T-helper 1 cell treated with Interleukin-12 subunit alpha and Interleukin-12 subunit beta and Interleukin-4 antibody, amounts not matched to agents 30 μg/mL and 1 μg/mL, for 36 hours (primary cell): ENCODE data around the gene SYNJ1.
"Not testable (repeated sequence)": the region's sequence is repeated elsewhere in the genome, so short reads cannot be mapped to it uniquely, and the experiment has no call there.

ENCODE experiments used
- H3K27ac Mint-ChIP-seq: one replicate; pipeline ENCODE4 v1.8.0; 2021; ENCODE audit warnings: mild to moderate bottlenecking, mixed read lengths
- H3K27me3 Mint-ChIP-seq: one replicate; pipeline ENCODE4 v1.8.0; 2021; ENCODE audit warnings: low read depth, mixed read lengths
- H3K36me3 Mint-ChIP-seq: one replicate; pipeline ENCODE4 v1.8.0; 2021; ENCODE audit warnings: low read depth, mixed read lengths
- H3K4me1 Mint-ChIP-seq: one replicate; pipeline ENCODE4 v1.8.0; 2021; ENCODE audit warnings: low read depth, mixed read lengths
- H3K4me3 Mint-ChIP-seq: one replicate; pipeline ENCODE4 v1.8.0; 2021; ENCODE audit warnings: mild to moderate bottlenecking, moderate library complexity, mixed read lengths
- H3K9me3 Mint-ChIP-seq: one replicate; pipeline ENCODE4 v1.8.0; 2021; ENCODE audit warnings: mixed read lengths

Gene SYNJ1

GRCh38 chr21:32717851-32718316 is 9.9 kb downstream of the SYNJ1 start:
- Mint-ChIP-seq H3K9me3 (no peaks in the 10 kb centered on the region), H3K27ac (no peak overlapping the region), H3K4me1 (peaks cover 15% of the 10 kb centered on the region), H3K27me3 (no peaks in the 10 kb centered on the region), H3K4me3 (no peak overlapping the region), H3K36me3 (peaks cover 37% of the 10 kb centered on the region)

DNA sequence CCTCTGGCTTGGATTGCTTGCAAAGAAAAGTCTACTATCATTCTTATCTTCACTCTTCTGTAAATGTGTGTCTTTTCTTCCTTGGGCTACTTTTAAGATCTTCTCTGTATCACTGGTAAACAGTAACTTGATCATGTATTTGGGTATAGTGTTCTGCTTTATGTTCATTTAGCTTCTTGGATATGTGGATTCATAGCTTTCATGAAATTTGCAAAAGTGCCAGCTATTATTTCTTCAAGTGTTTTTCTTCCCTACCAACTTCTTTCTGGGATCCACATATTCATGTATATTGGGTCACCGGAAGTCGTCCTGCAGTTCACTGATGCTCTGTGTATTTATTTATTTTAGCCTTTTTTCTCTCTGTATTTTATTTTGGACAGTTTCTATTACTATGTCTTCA is 11.3 kb downstream of the SYNJ1 start:
- H3K36me3 Mint-ChIP-seq, result peaks cover 33% of the 10 kb centered on the region
- H3K27me3 Mint-ChIP-seq, result no peaks in the 10 kb centered on the region
- H3K27ac Mint-ChIP-seq, result no peak overlapping the region
- H3K9me3 Mint-ChIP-seq, result no peaks in the 10 kb centered on the region
- no peak overlapping the region for H3K4me3 Mint-ChIP-seq
- peaks cover 28% of the 10 kb centered on the region for H3K4me1 Mint-ChIP-seq

GRCh38 chr21:32713726-32714125 is 14.1 kb downstream of the SYNJ1 start:
- Mint-ChIP-seq H3K4me1 (peaks cover 26% of the 10 kb centered on the region), H3K9me3 (no peaks in the 10 kb centered on the region), H3K27ac (no peak overlapping the region), H3K4me3 (no peak overlapping the region), H3K27me3 (no peaks in the 10 kb centered on the region), H3K36me3 (peaks cover 22% of the 10 kb centered on the region)

DNA sequence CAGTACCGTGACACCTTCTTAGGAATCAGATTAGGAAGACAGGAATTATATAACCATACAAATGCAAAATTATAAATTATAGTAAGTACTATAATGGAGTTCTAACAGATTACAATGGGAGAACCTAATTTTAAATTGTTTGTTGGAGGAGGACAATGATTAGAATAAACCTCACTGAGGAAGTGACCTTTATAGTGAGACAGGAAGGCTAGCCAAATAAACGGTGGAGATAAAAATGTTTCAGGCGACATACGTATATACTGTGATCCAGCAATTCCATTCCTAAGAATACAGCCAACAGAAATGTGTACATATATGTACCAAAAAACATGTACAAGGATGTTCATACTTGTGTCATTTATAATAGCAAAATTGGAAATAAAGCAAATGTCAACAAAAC is 15.2 kb downstream of the SYNJ1 start:
- Mint-ChIP-seq H3K4me1 (peaks cover 26% of the 10 kb centered on the region), H3K36me3 (peaks cover 19% of the 10 kb centered on the region), H3K9me3 (no peaks in the 10 kb centered on the region), H3K27ac (no peak overlapping the region), H3K27me3 (no peaks in the 10 kb centered on the region), H3K4me3 (no peak overlapping the region)

DNA sequence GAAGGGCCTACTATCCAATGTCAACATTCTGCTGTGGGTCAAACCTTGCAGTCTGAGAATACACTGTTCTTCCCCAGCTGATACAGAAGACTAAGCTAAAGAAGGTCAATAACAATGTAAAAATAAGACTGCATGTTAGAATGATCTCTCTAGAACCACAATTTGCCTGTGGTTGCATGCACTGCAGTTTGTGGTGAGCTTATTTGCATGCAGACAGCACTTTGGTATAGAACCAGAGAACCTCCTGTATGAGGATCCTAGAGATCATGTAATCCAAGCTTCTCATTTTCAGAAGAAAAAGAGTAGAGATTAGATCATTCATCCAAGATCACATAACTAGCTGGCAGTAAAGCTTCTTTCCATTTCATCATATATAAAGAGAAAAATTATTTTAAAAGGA is 15.8 kb downstream of the SYNJ1 start:
- no peaks in the 10 kb centered on the region for H3K27me3 Mint-ChIP-seq
- peaks cover 25% of the 10 kb centered on the region for H3K4me1 Mint-ChIP-seq
- no peak overlapping the region for H3K4me3 Mint-ChIP-seq
- no peaks in the 10 kb centered on the region for H3K9me3 Mint-ChIP-seq
- H3K27ac Mint-ChIP-seq, result peak overlapping the region; percentile 26
- peaks cover 13% of the 10 kb centered on the region for H3K36me3 Mint-ChIP-seq

GRCh38 chr21:32710987-32711386 is 16.8 kb downstream of the SYNJ1 start:
- Mint-ChIP-seq H3K9me3 (no peaks in the 10 kb centered on the region), H3K4me1 (peaks cover 22% of the 10 kb centered on the region), H3K27ac (no peak overlapping the region), H3K4me3 (no peak overlapping the region), H3K27me3 (no peaks in the 10 kb centered on the region), H3K36me3 (peaks cover 8% of the 10 kb centered on the region)

- no peaks in the 10 kb centered on the region for H3K27me3 Mint-ChIP-seq
- peaks cover 8% of the 10 kb centered on the region for H3K36me3 Mint-ChIP-seq
- no peak overlapping the region for H3K27ac Mint-ChIP-seq
- peaks cover 22% of the 10 kb centered on the region for H3K4me1 Mint-ChIP-seq
- H3K9me3 Mint-ChIP-seq, result no peaks in the 10 kb centered on the region
- H3K4me3 Mint-ChIP-seq, result no peak overlapping the region
These were observed 17.6 kb downstream of the SYNJ1 start for GRCh38 chr21:32710069-32710784.

DNA sequence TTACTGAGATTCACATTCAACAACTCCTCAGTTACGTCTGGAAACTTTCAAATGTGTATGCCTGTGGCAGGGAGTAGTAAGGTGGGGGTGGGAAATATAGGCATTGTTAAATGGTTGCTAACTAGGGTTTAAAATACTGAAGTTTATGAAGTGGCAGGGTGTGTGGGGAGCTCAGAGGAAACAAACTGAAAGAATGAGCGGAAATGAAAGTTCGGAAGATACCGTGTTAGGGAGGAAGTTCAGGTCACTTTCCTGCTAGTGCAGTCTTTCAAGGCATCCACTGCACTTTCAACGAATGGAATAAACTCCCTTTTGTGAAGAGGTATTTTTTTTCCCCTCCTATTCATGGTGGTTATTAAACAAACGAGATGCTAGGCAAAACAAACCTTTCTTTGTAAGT is 19.7 kb downstream of the SYNJ1 start:
- Mint-ChIP-seq H3K36me3 (peaks cover 4% of the 10 kb centered on the region), H3K27ac (no peak overlapping the region)

GRCh38 chr21:32705901-32706300 is 21.9 kb downstream of the SYNJ1 start:
- H3K9me3 Mint-ChIP-seq, result no peaks in the 10 kb centered on the region
- peaks cover 4% of the 10 kb centered on the region for H3K36me3 Mint-ChIP-seq
- no peak overlapping the region for H3K27ac Mint-ChIP-seq
- H3K4me1 Mint-ChIP-seq, result peaks cover 8% of the 10 kb centered on the region
- no peaks in the 10 kb centered on the region for H3K27me3 Mint-ChIP-seq
- H3K4me3 Mint-ChIP-seq, result no peak overlapping the region

More for the DNA sequence above, 19.7 kb downstream of the SYNJ1 start:
- no peaks in the 10 kb centered on the region for H3K9me3 Mint-ChIP-seq
- peaks cover 18% of the 10 kb centered on the region for H3K4me1 Mint-ChIP-seq
- no peaks in the 10 kb centered on the region for H3K27me3 Mint-ChIP-seq
- no peak overlapping the region for H3K4me3 Mint-ChIP-seq

DNA sequence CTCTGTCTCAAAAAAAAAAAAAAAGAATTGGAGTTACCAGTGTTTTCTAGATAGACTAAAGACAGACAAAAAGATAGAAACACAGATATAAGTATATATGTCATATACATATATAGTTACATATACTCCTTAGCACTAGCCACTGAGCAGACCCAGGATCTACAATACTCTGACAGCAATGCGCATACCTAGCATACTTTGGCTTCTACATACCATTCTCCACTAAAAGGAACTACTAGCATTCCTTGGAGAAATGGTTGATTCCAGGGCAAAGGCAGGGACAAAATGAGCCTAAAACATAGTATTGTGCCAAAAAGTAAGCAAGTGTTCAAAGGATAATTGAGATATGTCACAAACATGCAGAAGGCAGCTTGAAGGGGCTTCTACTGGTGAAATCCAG is 22.7 kb downstream of the SYNJ1 start:
- Mint-ChIP-seq H3K27me3 (no peaks in the 10 kb centered on the region), H3K36me3 (peaks cover 4% of the 10 kb centered on the region), H3K4me1 (peaks cover 8% of the 10 kb centered on the region), H3K27ac (no peak overlapping the region), H3K4me3 (no peak overlapping the region), H3K9me3 (no peaks in the 10 kb centered on the region)

GRCh38 chr21:32702702-32703101 is 25.1 kb downstream of the SYNJ1 start:
- Mint-ChIP-seq H3K4me3 (no peak overlapping the region), H3K27me3 (no peaks in the 10 kb centered on the region), H3K4me1 (peaks cover 5% of the 10 kb centered on the region), H3K36me3 (peaks cover 7% of the 10 kb centered on the region), H3K9me3 (no peaks in the 10 kb centered on the region), H3K27ac (no peak overlapping the region)

DNA sequence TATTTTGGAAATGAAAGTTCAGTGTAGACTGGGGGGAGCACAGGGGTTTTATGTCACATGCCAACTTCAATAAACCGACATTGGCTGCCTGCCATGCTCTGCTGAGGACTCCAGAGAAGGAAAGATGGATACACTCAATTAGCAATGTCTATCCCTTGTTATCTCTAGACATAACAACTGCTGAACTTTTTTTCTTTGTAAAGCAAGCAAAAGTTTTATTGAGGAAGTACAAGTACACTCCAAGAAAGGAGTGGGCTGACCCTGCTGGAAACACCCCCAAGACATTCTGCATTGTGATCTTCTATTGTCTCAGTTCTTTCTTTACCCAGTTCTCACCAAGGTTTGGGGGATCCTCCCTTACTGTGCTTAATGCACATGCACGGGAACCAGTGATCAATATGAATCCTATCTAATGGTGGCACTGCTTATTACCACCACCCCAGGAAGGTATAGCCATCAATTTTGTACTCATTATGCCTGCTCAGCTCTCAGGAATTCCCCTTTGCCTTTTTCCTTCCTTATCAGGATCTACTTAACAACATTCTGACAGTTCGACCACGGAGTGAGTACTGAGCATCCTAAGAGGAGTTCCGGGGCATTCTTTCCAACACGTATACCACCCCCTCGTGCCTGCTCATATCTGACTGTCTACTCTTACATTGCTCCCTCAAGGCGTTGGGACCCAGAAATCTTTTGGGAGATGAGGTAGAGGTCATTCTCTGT is 28.7 kb downstream of the SYNJ1 start:
- H3K36me3 Mint-ChIP-seq, result peaks cover 7% of the 10 kb centered on the region
- H3K27me3 Mint-ChIP-seq, result no peaks in the 10 kb centered on the region
- no peaks in the 10 kb centered on the region for H3K9me3 Mint-ChIP-seq
- H3K4me1 Mint-ChIP-seq, result peaks cover 3% of the 10 kb centered on the region
- H3K4me3 Mint-ChIP-seq, result no peak overlapping the region
- no peak overlapping the region for H3K27ac Mint-ChIP-seq

- Mint-ChIP-seq H3K4me1 (peaks cover 3% of the 10 kb centered on the region), H3K4me3 (no peak overlapping the region), H3K9me3 (no peaks in the 10 kb centered on the region), H3K27ac (no peak overlapping the region), H3K27me3 (no peaks in the 10 kb centered on the region), H3K36me3 (peaks cover 7% of the 10 kb centered on the region)
These were observed 29.5 kb downstream of the SYNJ1 start for GRCh38 chr21:32698286-32698685.

DNA sequence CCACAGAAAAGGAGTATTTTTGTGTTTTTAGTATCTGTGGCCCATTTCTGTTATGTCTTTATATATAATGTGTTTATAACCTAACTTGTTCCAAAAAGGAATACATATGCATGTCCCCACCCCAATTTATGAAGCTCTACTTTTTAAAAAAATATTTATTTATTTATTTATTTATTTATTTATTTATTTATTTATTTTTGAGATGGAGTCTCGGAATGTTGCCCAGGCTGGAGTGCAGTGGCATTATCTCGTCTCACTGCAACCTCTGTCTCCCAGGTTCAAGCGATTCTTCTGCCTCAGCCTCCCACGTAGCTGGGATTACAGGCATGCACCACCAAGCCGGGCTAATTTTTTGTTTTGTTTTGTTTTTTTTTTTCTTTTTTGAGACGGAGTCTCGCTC is 32.3 kb downstream of the SYNJ1 start:
- not testable (repeated sequence) for H3K4me3 Mint-ChIP-seq, H3K9me3 Mint-ChIP-seq, H3K27me3 Mint-ChIP-seq, H3K4me1 Mint-ChIP-seq, H3K27ac Mint-ChIP-seq
- H3K36me3 Mint-ChIP-seq, result peaks cover 11% of the 10 kb centered on the region

DNA sequence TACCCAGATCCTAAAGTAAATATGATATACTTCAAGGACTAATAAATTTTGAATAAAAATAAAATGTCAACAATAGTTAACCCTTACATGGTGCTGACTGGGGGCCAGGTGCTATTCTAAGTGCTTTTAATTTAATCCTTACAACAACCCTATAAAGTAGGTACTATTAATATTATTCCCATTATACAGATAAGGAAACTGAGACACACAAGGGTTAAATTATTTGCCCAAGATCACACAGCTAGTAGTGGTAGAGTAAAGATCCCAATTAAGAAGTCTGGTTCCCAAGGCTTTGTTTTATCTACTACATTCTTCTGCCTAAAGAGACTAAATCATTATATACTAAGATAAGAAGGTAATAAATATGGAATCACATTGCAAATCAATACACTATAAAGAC is 34.2 kb downstream of the SYNJ1 start:
- Mint-ChIP-seq H3K9me3 (no peaks in the 10 kb centered on the region), H3K36me3 (peaks cover 11% of the 10 kb centered on the region), H3K4me3 (no peak overlapping the region), H3K27ac (no peak overlapping the region), H3K27me3 (no peaks in the 10 kb centered on the region), H3K4me1 (no peaks in the 10 kb centered on the region)
